ENCODE results near the gene NMUR2. TPM values are rescaled to one million over a fixed set of nuclear protein-coding genes. Genes with fewer than 3 reads are reported as not detected.

Gene NMUR2
- total and polyA plus RNA-seq, 2 of the 8 experiments (the other 6 are each of a cell fraction or from before 2014, with no cell fraction given), result 0.11 TPM; not detected in 1

- WGBS, 2 experiments (ENCODE audit: extremely low coverage in 1 of 2, insufficient coverage in 1 of 2, insufficient read length in 1 of 2, insufficient replicate concordance in 2 of 2, low coverage in 1 of 2, low lambda C conversion rate in 2 of 2, missing lambda C conversion rate in 1 of 2), result 89% methylated on average over 2 of the region's 2 CpGs; no CpG with 5 or more reads in 1 of the 2 experiments
- H3K27me3 ChIP-seq (replicated peaks in 1 of 4; ENCODE audit: control insufficient read depth in 3 of 4, extremely low read depth in 1 of 4, insufficient read depth in 3 of 4, low read length in 3 of 4), result no peaks in the 10 kb centered on the region
- H3K36me3 ChIP-seq (ENCODE audit: control insufficient read depth in 2 of 4, insufficient read depth in 4 of 4, low read length in 3 of 4), result no peaks in the 10 kb centered on the region; a peak in 1 of 8 replicates
- H2BK20ac ChIP-seq (ENCODE audit: low read length), result no peak overlapping the region
- H2BK12ac ChIP-seq (ENCODE audit: low read depth, low read length), result no peak overlapping the region
- H3K9me3 ChIP-seq (ENCODE audit: insufficient read depth in 2 of 2, low read depth in 1 of 2, low read length in 1 of 2), result no peaks in the 10 kb centered on the region
- no peak overlapping the region for H4K5ac ChIP-seq (ENCODE audit: insufficient read length, low read depth, low read length)
- H2BK5ac ChIP-seq (ENCODE audit: low read depth, low read length), result no peak overlapping the region
- H2AFZ ChIP-seq (ENCODE audit: low read length), result no peak overlapping the region
- POLR2A ChIA-PET (ENCODE audit: partially characterized antibody), result no interaction called here
- H3K79me1 ChIP-seq (ENCODE audit: low read depth, low read length), result no peaks in the 10 kb centered on the region
- H2BK15ac ChIP-seq (ENCODE audit: low read length), result no peak overlapping the region
- CTCF ChIA-PET (ENCODE audit: partially characterized antibody), result no interaction called here
- H3K23me2 ChIP-seq (ENCODE audit: low read depth, low read length), result no peaks in the 10 kb centered on the region
- H3K9ac ChIP-seq (replicated peaks in 1 of 4; ENCODE audit: extremely low read depth in 1 of 4, low read depth in 3 of 4, low read length in 3 of 4), result no peak overlapping the region
- FAIRE-seq (no peak), DNase-seq (ENCODE audit: low read depth in 1 of 2, low spot score in 2 of 2) (no peak)
- no peak overlapping the region for H3K4me2 ChIP-seq (ENCODE audit: insufficient read depth in 1 of 2, low read depth in 2 of 2, low read length in 2 of 2)
- no peaks in the 10 kb centered on the region for H4K20me1 ChIP-seq (replicated peaks in 1 of 2; ENCODE audit: control insufficient read depth in 1 of 2, insufficient read depth in 2 of 2, low read length in 2 of 2)
- no peak overlapping the region for H2BK120ac ChIP-seq (replicated peaks; ENCODE audit: low read depth, low read length)
- no peak overlapping the region for H3K14ac ChIP-seq (ENCODE audit: insufficient read length)
- H4K8ac ChIP-seq (ENCODE audit: extremely low read depth, insufficient read depth, low read length), result no peak overlapping the region
- H3K18ac ChIP-seq (ENCODE audit: extremely low read depth, low read length), result no peak overlapping the region
- no peak overlapping the region for H3K4ac ChIP-seq (replicated peaks; ENCODE audit: insufficient read length, low read depth, low read length)
- no peak overlapping the region for H2AK5ac ChIP-seq (ENCODE audit: low read depth, low read length)
- H3K27ac ChIP-seq (ENCODE audit: low read depth, low read length), result no peak overlapping the region
- 0 out of 7 replicates have a peak, but pooled peaks cover 0 to 2% (median 0%) of the 10 kb centered on the region in 4 experiments for H3K4me1 ChIP-seq (replicated peaks in 1 of 4; ENCODE audit: control insufficient read depth in 3 of 4, insufficient read depth in 4 of 4, low read length in 3 of 4)
- H3K23ac ChIP-seq (ENCODE audit: insufficient read length), result no peak overlapping the region
- H3K4me3 ChIP-seq (ENCODE audit: extremely low read depth in 1 of 4, insufficient read depth in 2 of 4, low read depth in 3 of 4, low read length in 4 of 4), result no peak overlapping the region
- no peak overlapping the region for H3K56ac ChIP-seq (replicated peaks; ENCODE audit: insufficient read length, low read depth, low read length)
- no peak overlapping the region for H4K91ac ChIP-seq (replicated peaks; ENCODE audit: insufficient read length, low read length)
- no peaks in the 10 kb centered on the region for H3K79me2 ChIP-seq (ENCODE audit: control insufficient read depth in 1 of 2, insufficient read depth in 2 of 2, low read length in 2 of 2)
Measured at GRCh38 chr5:152403046-152403445, 2.0 kb downstream of the NMUR2 start.

Data from H1 (cell line).